Endothelial cell (in vitro differentiated cells): Measurements from ENCODE around the gene ANO2. TPM values are rescaled to one million over a fixed set of nuclear protein-coding genes. Genes with fewer than 3 reads are reported as not detected.

Experiments
- DNase-seq: peaks from one replicate; pipeline ENCODE4 v3.0.0; 2021; ENCODE audit warnings: low spot score
- H3K27ac Mint-ChIP-seq: one replicate; pipeline ENCODE4 v1.8.0; 2021; ENCODE audit warnings: mixed read lengths, inconsistent platforms; ENCODE audit not compliant: unreplicated experiment
- H3K27me3 Mint-ChIP-seq: one replicate; pipeline ENCODE4 v1.8.0; 2021; ENCODE audit warnings: mild to moderate bottlenecking, moderate library complexity, mixed read lengths, inconsistent platforms; ENCODE audit not compliant: unreplicated experiment
- H3K36me3 Mint-ChIP-seq: one replicate; pipeline ENCODE4 v1.8.0; 2021; ENCODE audit warnings: mild to moderate bottlenecking, low read depth, mixed read lengths, inconsistent platforms; ENCODE audit not compliant: unreplicated experiment
- H3K4me1 Mint-ChIP-seq: one replicate; pipeline ENCODE4 v1.8.0; 2021; ENCODE audit warnings: mild to moderate bottlenecking, mixed read lengths, inconsistent platforms; ENCODE audit not compliant: unreplicated experiment
- H3K4me3 Mint-ChIP-seq: one replicate; pipeline ENCODE4 v1.8.0; 2021; ENCODE audit warnings: mild to moderate bottlenecking, mixed read lengths, inconsistent platforms; ENCODE audit not compliant: unreplicated experiment
- H3K9me3 Mint-ChIP-seq: one replicate; pipeline ENCODE4 v1.8.0; 2021; ENCODE audit warnings: mixed read lengths, inconsistent platforms; ENCODE audit not compliant: unreplicated experiment
- CTCF ChIP-seq: fragments of 200-600 bp; sonication (generic); IDR thresholded peaks from one replicate; pipeline ENCODE4 v1.5.0; 2021; ENCODE audit warnings: antibody characterized with exemption; ENCODE audit not compliant: unreplicated experiment
- total RNA-seq: library from RNA; stranded (reverse); fragmentation: NEBNext Ultra II Directional; extraction: Animal tissue kit (Norgen Biotek cat#: 25700); gene quantifications from one replicate; pipeline ENCODE4 v1.2.1, GENCODE V29; 2021; ENCODE audit not compliant: unreplicated experiment

ANO2 gene
- total RNA-seq, 1 donor from 2014 or later: 4.5 TPM

DNA sequence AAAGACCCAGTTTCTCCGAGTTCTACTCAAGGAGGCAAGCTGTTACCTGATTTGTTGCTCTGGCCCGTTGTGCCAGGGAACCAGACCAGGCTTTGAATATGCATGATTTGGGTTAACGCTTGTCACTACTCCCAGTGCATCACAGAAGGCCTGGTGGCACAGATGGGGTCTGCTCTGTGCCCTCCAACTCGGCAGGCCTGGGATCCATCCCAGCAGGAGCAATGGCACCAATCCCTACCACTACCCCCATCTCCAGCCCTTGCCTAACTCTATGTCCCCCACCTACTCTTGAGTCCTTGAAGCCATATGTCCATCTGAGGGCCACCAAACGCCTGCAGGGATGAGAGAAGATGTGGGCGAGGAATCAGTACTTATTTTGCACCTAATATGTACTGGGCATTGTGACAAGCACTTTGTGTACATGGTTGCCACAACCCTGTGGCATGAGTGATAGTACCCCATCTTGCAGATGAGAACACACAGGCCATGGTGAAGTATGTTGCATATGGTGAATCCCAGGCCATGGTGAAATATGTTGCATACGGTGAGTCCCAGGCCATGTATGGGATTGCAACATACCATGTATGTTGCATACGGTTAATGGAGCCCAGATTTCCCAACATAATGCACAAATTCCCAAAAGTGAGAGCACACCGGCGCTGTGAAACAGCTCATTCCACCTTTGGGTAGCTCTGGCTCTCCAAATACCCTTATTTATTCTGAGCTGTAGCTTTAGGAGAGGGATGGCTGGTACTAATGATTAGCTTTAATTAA, 410.4 kb downstream of the ANO2 start:
- no peak for TF ChIP-seq CTCF
- DNase-seq: no peak
- peaks cover 2% of the 10 kb centered on the region for H3K27me3 Mint-ChIP-seq
- no peak overlapping the region for H3K4me3 Mint-ChIP-seq
- H3K27ac Mint-ChIP-seq: no peak overlapping the region
- no peaks in the 10 kb centered on the region for H3K9me3 Mint-ChIP-seq
- H3K4me1 Mint-ChIP-seq: peaks cover 6% of the 10 kb centered on the region
- H3K36me3 Mint-ChIP-seq: no peaks in the 10 kb centered on the region

DNA sequence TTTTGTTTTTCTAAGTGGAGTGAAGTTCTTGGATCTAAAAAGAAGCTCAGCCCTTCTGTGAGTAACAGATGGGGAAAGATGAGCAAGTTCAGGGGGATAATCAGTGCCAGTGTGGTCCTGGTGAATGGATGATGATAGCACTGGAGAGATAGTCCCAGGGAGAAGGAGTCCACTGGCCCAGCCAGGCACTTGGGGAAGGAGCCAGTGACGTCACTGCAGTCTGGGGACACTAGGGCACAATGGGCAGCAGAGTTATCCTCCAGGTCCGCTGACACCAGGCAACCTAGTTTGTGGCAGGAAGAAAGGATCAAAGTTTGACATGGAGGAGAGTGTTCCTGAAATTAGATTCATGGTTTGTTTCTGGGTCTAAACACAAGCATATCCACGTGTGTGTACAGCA, 411.7 kb downstream of the ANO2 start:
- Mint-ChIP-seq H3K9me3 (no peaks in the 10 kb centered on the region), H3K36me3 (no peaks in the 10 kb centered on the region), H3K27me3 (peaks cover 2% of the 10 kb centered on the region), H3K4me3 (no peak overlapping the region), H3K4me1 (peaks cover 6% of the 10 kb centered on the region), H3K27ac (no peak overlapping the region)
- no peak for TF ChIP-seq CTCF
- DNase-seq: no peak

GRCh38 chr12:5525783-5526367, 419.2 kb downstream of the ANO2 start:
- Mint-ChIP-seq H3K27me3 (peaks cover 5% of the 10 kb centered on the region), H3K36me3 (peaks cover 5% of the 10 kb centered on the region), H3K4me1 (no peaks in the 10 kb centered on the region), H3K9me3 (no peaks in the 10 kb centered on the region), H3K4me3 (no peak overlapping the region), H3K27ac (no peak overlapping the region)
- TF ChIP-seq CTCF: no peak
- no peak for DNase-seq

GRCh38 chr12:5524769-5525436, 420.2 kb downstream of the ANO2 start:
- Mint-ChIP-seq H3K36me3 (peaks cover 5% of the 10 kb centered on the region), H3K4me3 (no peak overlapping the region), H3K27ac (no peak overlapping the region), H3K9me3 (no peaks in the 10 kb centered on the region), H3K27me3 (peaks cover 5% of the 10 kb centered on the region), H3K4me1 (no peaks in the 10 kb centered on the region)
- DNase-seq: no peak
- no peak for TF ChIP-seq CTCF
